ENCODE results near the gene LGALS13.
"Not testable (repeated sequence)": the region's sequence is repeated elsewhere in the genome, so short reads cannot be mapped to it uniquely, and the experiment has no call there.

The LGALS13 gene

DNA sequence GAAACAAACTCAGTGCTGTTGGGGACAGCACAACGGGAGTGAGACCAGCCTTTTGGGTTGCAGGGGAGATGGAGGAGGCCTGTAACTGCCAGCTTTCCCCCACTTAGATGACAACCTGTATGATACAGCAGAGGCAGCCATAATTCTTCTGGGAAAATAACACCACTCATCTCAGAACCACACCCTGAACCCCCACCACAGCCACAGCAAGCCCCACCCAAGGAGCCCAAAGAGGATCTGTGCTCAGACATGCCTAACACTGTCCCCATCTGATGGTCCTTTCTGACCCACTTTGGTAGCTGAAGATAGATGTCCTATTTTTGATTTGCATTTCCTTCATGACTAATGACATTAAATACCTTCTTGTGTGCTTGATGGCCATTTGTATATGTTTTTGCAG lies 15.4 kb downstream of the LGALS13 start:
- Histone ChIP-seq H3K27me3 (ENCODE audit: insufficient read depth, insufficient read length) (no peaks in the 10 kb centered on the region), H3K4me3 (ENCODE audit: insufficient read length, low read depth) (no peak overlapping the region)

DNA sequence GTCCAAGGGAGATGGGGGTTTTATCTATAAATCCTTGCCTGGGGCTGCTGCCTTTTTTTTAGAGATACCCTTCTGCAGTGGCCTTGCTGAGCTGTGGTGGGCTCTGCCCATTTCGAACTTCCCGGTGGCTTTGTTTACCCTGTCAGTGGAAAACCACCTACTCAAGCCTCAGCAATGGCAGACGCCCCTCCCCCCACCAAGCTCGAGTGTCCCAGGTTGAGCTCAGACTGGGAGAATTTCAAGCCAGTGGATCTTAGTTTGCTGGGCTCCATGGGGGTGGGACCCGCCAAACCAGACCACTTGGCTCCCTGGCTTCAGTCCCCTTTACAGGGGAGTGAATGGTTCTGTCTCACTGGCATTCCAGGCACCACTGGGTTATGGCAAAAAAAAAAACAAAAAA lies 21.6 kb downstream of the LGALS13 start:
- Histone ChIP-seq H3K36me3 (ENCODE audit: insufficient read depth, insufficient read length, low read length) (no peaks in the 10 kb centered on the region), H3K4me3 (ENCODE audit: insufficient read length, low read depth) (no peak overlapping the region), H3K9me3 (ENCODE audit: insufficient read depth, low read length) (no peaks in the 10 kb centered on the region), H3K27me3 (ENCODE audit: insufficient read depth, insufficient read length) (no peaks in the 10 kb centered on the region), H3K9ac (ENCODE audit: insufficient read length, low read depth) (no peak overlapping the region), H3K4me1 (ENCODE audit: insufficient read depth, insufficient read length) (peaks cover 2% of the 10 kb centered on the region)
- DNase-seq (ENCODE audit: low read depth, low spot score): no peak
- TF ChIP-seq SUZ12 (IDR thresholded peaks at IDR 0.05; ENCODE audit: extremely low read depth, insufficient read depth, insufficient read length): no peak
- TF ChIP-seq YY1 (IDR thresholded peaks at IDR 0.05; ENCODE audit: insufficient read depth, insufficient read length): no peak
- TF ChIP-seq ZNF274 (IDR thresholded peaks at IDR 0.05; ENCODE audit: low read depth, low read length): no peak

More for the DNA sequence above, 15.4 kb downstream of the LGALS13 start:
- Histone ChIP-seq H3K9ac (ENCODE audit: insufficient read length, low read depth) (no peak overlapping the region), H3K9me3 (ENCODE audit: insufficient read depth, low read length) (peaks cover 15% of the 10 kb centered on the region; the same call in 1 of the 2 replicates), H3K4me1 (ENCODE audit: insufficient read depth, insufficient read length) (no peaks in the 10 kb centered on the region), H3K36me3 (ENCODE audit: insufficient read depth, insufficient read length, low read length) (no peaks in the 10 kb centered on the region)
- TF ChIP-seq SUZ12 (IDR thresholded peaks at IDR 0.05; ENCODE audit: extremely low read depth, insufficient read depth, insufficient read length): no peak
- TF ChIP-seq YY1 (IDR thresholded peaks at IDR 0.05; ENCODE audit: insufficient read depth, insufficient read length): no peak
- TF ChIP-seq ZNF274 (IDR thresholded peaks at IDR 0.05; ENCODE audit: low read depth, low read length): no peak
- DNase-seq (ENCODE audit: low read depth, low spot score): no peak

DNA sequence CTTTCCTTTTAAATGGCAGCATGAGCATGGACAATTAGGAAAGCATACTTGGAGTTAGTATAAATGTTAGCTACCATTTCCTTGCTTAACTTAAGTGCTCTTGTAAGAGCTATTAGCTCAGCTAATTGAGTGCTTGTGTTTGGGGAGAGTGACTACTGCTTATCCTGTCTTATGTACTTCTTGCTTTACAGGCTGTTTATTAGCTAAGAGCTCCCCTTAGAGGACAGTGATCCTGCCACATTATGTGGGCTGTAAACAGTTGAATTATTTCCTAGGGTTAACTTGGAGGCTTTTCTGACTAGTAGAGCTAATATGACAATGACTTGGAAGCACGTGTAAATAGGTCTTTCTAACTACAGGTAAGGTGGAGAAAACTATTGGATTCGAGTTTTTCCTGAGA lies 25.3 kb downstream of the LGALS13 start:
- not testable (repeated sequence) for DNase-seq (ENCODE audit: low read depth, low spot score); H3K9ac ChIP-seq (ENCODE audit: insufficient read length, low read depth); H3K9me3 ChIP-seq (ENCODE audit: insufficient read depth, low read length); H3K36me3 ChIP-seq (ENCODE audit: insufficient read depth, insufficient read length, low read length); H3K4me1 ChIP-seq (ENCODE audit: insufficient read depth, insufficient read length); H3K27me3 ChIP-seq (ENCODE audit: insufficient read depth, insufficient read length); H3K4me3 ChIP-seq (ENCODE audit: insufficient read length, low read depth)

DNA sequence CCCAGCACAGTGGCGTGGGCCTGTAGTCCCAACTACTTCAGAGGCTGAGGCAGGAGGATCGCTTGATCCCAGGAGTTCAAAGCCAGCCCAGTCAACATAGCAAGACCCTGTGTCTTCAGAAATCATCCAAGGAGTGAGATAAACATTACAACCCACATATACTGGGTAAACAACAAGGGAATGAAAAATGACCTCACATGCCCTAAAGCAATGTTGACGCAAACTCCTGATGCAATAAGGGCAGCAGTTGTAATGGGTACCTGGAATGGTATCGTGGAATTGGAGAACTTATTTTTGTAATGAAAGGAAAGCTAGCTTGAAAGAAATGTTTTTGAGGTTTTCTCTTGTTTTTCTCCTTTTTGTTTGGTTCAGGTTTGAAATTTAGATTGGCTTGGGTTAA lies 28.9 kb downstream of the LGALS13 start:
- TF ChIP-seq SUZ12 (IDR thresholded peaks at IDR 0.05; ENCODE audit: extremely low read depth, insufficient read depth, insufficient read length) (no peak), ZNF274 (IDR thresholded peaks at IDR 0.05; ENCODE audit: low read depth, low read length) (no peak), YY1 (IDR thresholded peaks at IDR 0.05; ENCODE audit: insufficient read depth, insufficient read length) (no peak)
- no peak for DNase-seq (ENCODE audit: low read depth, low spot score)
- H3K27me3 ChIP-seq (ENCODE audit: insufficient read depth, insufficient read length): no peaks in the 10 kb centered on the region
- no peaks in the 10 kb centered on the region for H3K9me3 ChIP-seq (ENCODE audit: insufficient read depth, low read length)
- H3K9ac ChIP-seq (ENCODE audit: insufficient read length, low read depth): no peak overlapping the region
- no peaks in the 10 kb centered on the region for H3K36me3 ChIP-seq (ENCODE audit: insufficient read depth, insufficient read length, low read length)
- no peaks in the 10 kb centered on the region for H3K4me1 ChIP-seq (ENCODE audit: insufficient read depth, insufficient read length)
- H3K4me3 ChIP-seq (ENCODE audit: insufficient read length, low read depth): no peak overlapping the region

DNA sequence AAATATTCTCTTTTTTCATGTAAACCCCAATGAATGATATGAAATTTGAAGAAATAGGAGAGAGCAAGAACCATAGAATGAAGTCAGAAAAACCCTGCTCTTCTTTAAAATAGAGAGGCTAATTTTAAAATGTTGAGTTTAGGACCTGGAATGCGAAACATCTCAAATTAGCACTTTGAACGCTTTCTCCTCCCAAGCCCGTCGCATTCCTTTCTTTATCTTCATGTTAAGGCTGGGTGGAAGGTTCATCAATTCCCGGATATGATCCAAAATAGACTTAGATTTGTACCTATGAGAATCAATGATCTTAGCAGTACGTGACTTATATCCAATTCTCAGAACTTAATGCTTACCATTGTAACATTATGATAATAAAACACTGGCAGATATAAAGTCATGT lies 29.3 kb downstream of the LGALS13 start:
- no peaks in the 10 kb centered on the region for H3K27me3 ChIP-seq (ENCODE audit: insufficient read depth, insufficient read length)
- no peak overlapping the region for H3K4me3 ChIP-seq (ENCODE audit: insufficient read length, low read depth)
- no peaks in the 10 kb centered on the region for H3K36me3 ChIP-seq (ENCODE audit: insufficient read depth, insufficient read length, low read length)
- no peaks in the 10 kb centered on the region for H3K4me1 ChIP-seq (ENCODE audit: insufficient read depth, insufficient read length)
- DNase-seq (ENCODE audit: low read depth, low spot score): no peak
- H3K9ac ChIP-seq (ENCODE audit: insufficient read length, low read depth): no peak overlapping the region
- no peak for TF ChIP-seq YY1 (IDR thresholded peaks at IDR 0.05; ENCODE audit: insufficient read depth, insufficient read length)
- TF ChIP-seq ZNF274 (IDR thresholded peaks at IDR 0.05; ENCODE audit: low read depth, low read length): no peak
- no peak for TF ChIP-seq SUZ12 (IDR thresholded peaks at IDR 0.05; ENCODE audit: extremely low read depth, insufficient read depth, insufficient read length)
- H3K9me3 ChIP-seq (ENCODE audit: insufficient read depth, low read length): no peaks in the 10 kb centered on the region

DNA sequence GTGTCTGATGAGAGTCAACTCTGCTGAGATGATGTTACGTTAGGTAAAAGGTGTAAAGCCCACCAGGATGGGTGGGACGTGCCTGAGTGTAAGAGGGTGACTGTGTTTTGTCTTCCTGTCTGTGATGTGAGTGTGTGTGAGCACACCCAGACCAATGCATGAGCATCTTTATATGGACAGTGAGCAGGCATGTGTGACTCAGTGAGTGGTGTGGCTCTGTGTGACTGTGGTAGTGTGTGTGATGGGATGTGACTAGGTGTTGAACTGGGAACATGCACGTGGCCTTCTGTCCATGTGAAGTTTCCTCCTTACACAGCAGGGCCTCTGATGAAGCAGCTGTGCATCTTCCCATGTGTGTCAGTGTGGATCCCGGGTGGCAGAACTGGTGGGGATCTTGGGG lies 35.6 kb downstream of the LGALS13 start:
- no peak for DNase-seq (ENCODE audit: low read depth, low spot score)
- Histone ChIP-seq H3K9me3 (ENCODE audit: insufficient read depth, low read length) (no peaks in the 10 kb centered on the region), H3K4me1 (ENCODE audit: insufficient read depth, insufficient read length) (no peaks in the 10 kb centered on the region), H3K9ac (ENCODE audit: insufficient read length, low read depth) (no peak overlapping the region), H3K27me3 (ENCODE audit: insufficient read depth, insufficient read length) (peaks cover 25% of the 10 kb centered on the region), H3K4me3 (ENCODE audit: insufficient read length, low read depth) (no peak overlapping the region), H3K36me3 (ENCODE audit: insufficient read depth, insufficient read length, low read length) (no peaks in the 10 kb centered on the region)
- TF ChIP-seq ZNF274 (IDR thresholded peaks at IDR 0.05; ENCODE audit: low read depth, low read length): no peak

DNA sequence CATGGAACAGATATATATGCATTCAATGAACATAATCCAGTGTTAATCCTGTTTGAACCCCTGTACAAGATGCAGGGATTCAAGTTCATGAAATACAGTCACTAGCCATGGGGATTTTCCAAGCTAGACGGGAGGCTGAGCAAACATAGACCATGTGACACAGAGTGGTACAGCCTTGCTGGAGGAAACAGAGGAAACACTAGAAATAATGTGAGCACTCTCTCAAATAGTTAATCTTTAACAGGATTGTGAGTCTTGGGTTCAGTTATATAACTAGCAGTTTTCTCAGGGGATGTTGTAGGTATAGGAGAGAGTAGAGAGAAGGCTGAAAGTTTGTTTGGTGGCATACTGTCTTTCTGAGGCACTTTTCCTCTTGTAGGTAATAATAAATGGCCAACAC lies 39.4 kb downstream of the LGALS13 start:
- TF ChIP-seq YY1 (IDR thresholded peaks at IDR 0.05; ENCODE audit: insufficient read depth, insufficient read length) (no peak), ZNF274 (IDR thresholded peaks at IDR 0.05; ENCODE audit: low read depth, low read length) (no peak), SUZ12 (IDR thresholded peaks at IDR 0.05; ENCODE audit: extremely low read depth, insufficient read depth, insufficient read length) (no peak)
- H3K4me3 ChIP-seq (ENCODE audit: insufficient read length, low read depth): no peak overlapping the region
- no peaks in the 10 kb centered on the region for H3K36me3 ChIP-seq (ENCODE audit: insufficient read depth, insufficient read length, low read length)
- DNase-seq (ENCODE audit: low read depth, low spot score): no peak
- H3K9me3 ChIP-seq (ENCODE audit: insufficient read depth, low read length): no peaks in the 10 kb centered on the region
- peaks cover 48% of the 10 kb centered on the region for H3K27me3 ChIP-seq (ENCODE audit: insufficient read depth, insufficient read length)
- no peaks in the 10 kb centered on the region for H3K4me1 ChIP-seq (ENCODE audit: insufficient read depth, insufficient read length)
- H3K9ac ChIP-seq (ENCODE audit: insufficient read length, low read depth): no peak overlapping the region

DNA sequence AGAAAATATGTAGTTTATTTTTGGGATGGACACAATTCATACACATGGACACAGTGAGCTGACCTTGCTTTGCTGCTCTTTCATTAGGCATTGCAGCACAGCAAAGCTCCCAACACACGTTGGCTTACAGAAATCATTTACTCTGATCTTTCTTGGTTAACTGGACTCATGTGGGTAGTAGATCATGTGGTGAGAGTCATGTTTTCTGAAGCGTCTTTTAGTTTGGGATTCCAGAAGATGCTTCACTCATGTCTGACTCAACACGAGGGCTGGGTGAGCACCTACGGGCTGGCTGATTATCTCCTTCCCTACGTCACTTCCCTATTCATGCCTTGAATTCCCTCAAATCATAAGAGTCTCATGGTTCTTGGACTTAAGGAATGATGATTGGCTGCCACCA lies 41.3 kb downstream of the LGALS13 start:
- no peak overlapping the region for H3K9ac ChIP-seq (ENCODE audit: insufficient read length, low read depth)
- DNase-seq (ENCODE audit: low read depth, low spot score): no peak
- H3K36me3 ChIP-seq (ENCODE audit: insufficient read depth, insufficient read length, low read length): no peaks in the 10 kb centered on the region
- H3K27me3 ChIP-seq (ENCODE audit: insufficient read depth, insufficient read length): peaks cover 63% of the 10 kb centered on the region
- H3K9me3 ChIP-seq (ENCODE audit: insufficient read depth, low read length): no peaks in the 10 kb centered on the region
- no peak overlapping the region for H3K4me3 ChIP-seq (ENCODE audit: insufficient read length, low read depth)
- TF ChIP-seq ZNF274 (IDR thresholded peaks at IDR 0.05; ENCODE audit: low read depth, low read length) (no peak), SUZ12 (IDR thresholded peaks at IDR 0.05; ENCODE audit: extremely low read depth, insufficient read depth, insufficient read length) (no peak), YY1 (IDR thresholded peaks at IDR 0.05; ENCODE audit: insufficient read depth, insufficient read length) (no peak)
- H3K4me1 ChIP-seq (ENCODE audit: insufficient read depth, insufficient read length): no peaks in the 10 kb centered on the region

Data from NT2/D1 (cell line).